ENCODE data around the gene TTC34. TPM values are rescaled to one million over a fixed set of nuclear protein-coding genes. Genes with fewer than 3 reads are reported as not detected.

TTC34 gene
- total and polyA plus RNA-seq, 2 of the 13 experiments (the other 11 are each of a cell fraction or from before 2014, with no cell fraction given) = 0.07 to 0.11 TPM

GRCh38 chr1:2596530-2597333 is 204.8 kb downstream of the TTC34 start:
- Histone ChIP-seq H3K36me3 (replicated peaks in 1 of 2; ENCODE audit: control insufficient read depth in 1 of 2, insufficient read depth in 2 of 2, low read length in 2 of 2) (no peaks in the 10 kb centered on the region), H2AFZ (ENCODE audit: low read length) (no peak overlapping the region), H3K79me2 (ENCODE audit: insufficient read depth, low read length) (no peaks in the 10 kb centered on the region), H3K27ac (ENCODE audit: extremely low read length, insufficient read depth, low read length) (no peak overlapping the region), H3K9ac (ENCODE audit: insufficient read depth, low read depth, low read length) (no peak overlapping the region), H3K4me2 (ENCODE audit: low read depth, low read length) (no peak overlapping the region), H3K9me3 (ENCODE audit: low read length) (no peaks in the 10 kb centered on the region), H3K4me1 (ENCODE audit: insufficient read depth, low read length) (peaks cover 12% of the 10 kb centered on the region), H4K20me1 (ENCODE audit: insufficient read depth, low read length) (no peaks in the 10 kb centered on the region), H3K4me3 (replicated peaks in 1 of 3; ENCODE audit: insufficient read depth in 1 of 3, low read depth in 2 of 3, low read length in 3 of 3) (no peak overlapping the region), H3K27me3 (ENCODE audit: control insufficient read depth in 1 of 2, insufficient read depth in 2 of 2, low read length in 2 of 2) (peaks cover 8 to 56% of the 10 kb centered on the region in 2 experiments; a peak in 4 of 5 replicates)
- in situ Hi-C loops (cut with HindIII; ENCODE audit: extremely low pct_ligation_motif_present, low pct_unique_long_range_greater_than_20kb) (no loop called here), intact Hi-C loops (cut with micrococcal nuclease; ENCODE audit: unreplicated experiment) (no loop called here)
- TF ChIP-seq PLSCR1 (CRISPR knock-in tag; IDR thresholded peaks at IDR 0.05; ENCODE audit: borderline replicate concordance) = no peak
- no peak for TF ChIP-seq CBX1 (IDR thresholded peaks at IDR 0.05; ENCODE audit: low read depth)
- TF ChIP-seq ZNF816 (CRISPR knock-in tag; IDR thresholded peaks at IDR 0.05; ENCODE audit: borderline replicate concordance) = no peak
- no peak for TF ChIP-seq LRRFIP1 (CRISPR knock-in tag; conservative IDR thresholded peaks at IDR 0.05)
- no peak for TF ChIP-seq ZNF44 (CRISPR knock-in tag; IDR thresholded peaks at IDR 0.05)
- FAIRE-seq (no peak), DNase-seq (ENCODE audit: low spot score) (no peak), ATAC-seq (no peak)
- 67% methylated on average over 8 of the region's 28 CpGs for WGBS (ENCODE audit: low lambda C conversion rate)
- ChIA-PET CTCF (ENCODE audit: low intra/inter-chr PET ratio, low total read pairs) (no interaction called here), POLR2A (no interaction called here)
- BruUV-seq (replicated peaks) = no TSS peak

Measured in HepG2 (cell line).